AG04449 (cell line): Measurements from ENCODE around the gene LGALS3BP.

Experiments used
- CTCF ChIA-PET: fragments of 350-600 bp; formaldehyde crosslinking; extraction: SDS; loops from one replicate; lab custom pipeline; 2021; ENCODE audit warnings: antibody characterized with exemption; lab: Yijun Ruan, JAX
- POLR2A ChIA-PET: fragments of 400-600, 350-600 bp; formaldehyde crosslinking; extraction: SDS; loops from one replicate; lab custom pipeline; 2020; ENCODE audit warnings: antibody characterized with exemption, inconsistent platforms; lab: Yijun Ruan, JAX
- DNase-seq: peaks from one replicate; pipeline ENCODE4 v3.0.0-alpha.2; 2010; ENCODE audit warnings: low read depth, low spot score
- H3K4me3 ChIP-seq: 2 replicates; pipeline ENCODE4 v1.5.1; 2011; ENCODE audit warnings: low read depth, mild to moderate bottlenecking, control low read depth, low read length
- TF ChIP-seq, protein P1 (sequence below): IDR thresholded peaks from one replicate; pipeline ENCODE4 v1.5.1; 2011; ENCODE audit warnings: mild to moderate bottlenecking, moderate library complexity, low read length, control low read depth, inconsistent platforms; ENCODE audit not compliant: insufficient read depth; ENCODE audit errors: missing control alignments

The LGALS3BP gene

DNA sequence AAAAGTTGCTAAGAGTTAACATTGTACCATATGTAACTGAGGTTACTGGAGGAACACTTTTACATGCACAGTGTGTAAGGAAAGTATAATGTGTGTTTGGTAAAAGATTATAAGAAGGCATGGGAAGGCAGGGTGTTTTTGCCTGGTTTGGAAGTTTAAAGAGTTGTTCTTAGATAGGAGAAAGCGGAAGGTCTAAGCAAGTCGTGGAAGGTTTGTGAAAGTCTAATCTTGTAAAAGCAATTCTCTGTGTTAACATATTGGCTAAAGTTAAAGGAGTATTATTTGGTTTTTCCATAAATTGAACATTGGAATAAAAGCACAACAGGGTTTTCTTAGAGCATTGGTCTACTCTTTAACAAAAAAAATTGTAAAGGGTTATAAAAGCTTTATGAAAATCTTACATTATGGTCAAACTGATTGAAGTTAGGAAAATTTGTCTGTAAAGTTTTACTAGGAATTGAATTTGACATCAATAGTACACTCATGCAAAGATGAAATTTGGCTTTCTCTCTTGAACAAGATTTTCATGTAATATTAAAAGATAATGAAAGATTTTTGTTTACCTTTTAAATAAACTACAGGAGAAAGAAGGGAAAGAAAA lies 34.5 kb upstream of the LGALS3BP start:
- DNase-seq = no peak
- TF ChIP-seq, protein P1, sequence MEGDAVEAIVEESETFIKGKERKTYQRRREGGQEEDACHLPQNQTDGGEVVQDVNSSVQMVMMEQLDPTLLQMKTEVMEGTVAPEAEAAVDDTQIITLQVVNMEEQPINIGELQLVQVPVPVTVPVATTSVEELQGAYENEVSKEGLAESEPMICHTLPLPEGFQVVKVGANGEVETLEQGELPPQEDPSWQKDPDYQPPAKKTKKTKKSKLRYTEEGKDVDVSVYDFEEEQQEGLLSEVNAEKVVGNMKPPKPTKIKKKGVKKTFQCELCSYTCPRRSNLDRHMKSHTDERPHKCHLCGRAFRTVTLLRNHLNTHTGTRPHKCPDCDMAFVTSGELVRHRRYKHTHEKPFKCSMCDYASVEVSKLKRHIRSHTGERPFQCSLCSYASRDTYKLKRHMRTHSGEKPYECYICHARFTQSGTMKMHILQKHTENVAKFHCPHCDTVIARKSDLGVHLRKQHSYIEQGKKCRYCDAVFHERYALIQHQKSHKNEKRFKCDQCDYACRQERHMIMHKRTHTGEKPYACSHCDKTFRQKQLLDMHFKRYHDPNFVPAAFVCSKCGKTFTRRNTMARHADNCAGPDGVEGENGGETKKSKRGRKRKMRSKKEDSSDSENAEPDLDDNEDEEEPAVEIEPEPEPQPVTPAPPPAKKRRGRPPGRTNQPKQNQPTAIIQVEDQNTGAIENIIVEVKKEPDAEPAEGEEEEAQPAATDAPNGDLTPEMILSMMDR = no peak
- ChIA-PET CTCF (interaction anchor here (0.6 to 11.5 kb wide), 7 partner anchors 9 to 377 kb away, joined by 3 to 160 read pairs (median 6); no protein-coding TSS in a partner anchor), POLR2A (no interaction called here)
- no peak overlapping the region for H3K4me3 ChIP-seq

DNA sequence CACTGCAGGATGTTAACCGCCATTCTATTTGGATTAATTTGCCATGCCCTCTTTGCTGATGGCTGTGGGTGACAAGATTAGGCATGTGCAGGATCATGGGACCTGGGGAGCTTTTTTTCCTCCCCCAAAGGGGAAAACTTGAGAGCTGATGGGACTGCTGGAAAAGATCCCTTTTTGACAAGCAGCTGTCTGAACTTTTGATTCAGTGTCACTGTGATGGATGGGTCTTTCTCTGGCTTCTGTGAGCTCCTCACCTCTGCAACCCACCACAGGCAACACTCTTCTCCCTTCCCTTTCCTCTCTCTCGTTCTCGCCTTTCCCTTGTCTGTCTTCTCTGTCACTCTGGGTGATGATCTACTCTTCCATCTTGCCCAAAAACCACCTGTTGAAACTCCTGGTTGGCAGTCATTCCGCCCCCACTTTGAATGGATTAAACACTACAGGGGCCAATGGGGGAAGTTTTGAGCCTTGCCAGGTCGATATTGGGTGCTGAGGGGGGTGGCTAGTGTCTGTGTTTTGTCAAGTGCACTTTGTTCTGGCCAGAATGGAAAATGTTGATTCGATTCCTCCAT lies 32.9 kb upstream of the LGALS3BP start:
- TF ChIP-seq, protein P1 = no peak
- ChIA-PET CTCF (interaction anchor here (1.5 to 11.5 kb wide), 3 partner anchors 23 to 70 kb away, joined by 4 to 160 read pairs (median 22); no protein-coding TSS in a partner anchor), POLR2A (no interaction called here)
- H3K4me3 ChIP-seq = no peak overlapping the region
- DNase-seq = no peak

DNA sequence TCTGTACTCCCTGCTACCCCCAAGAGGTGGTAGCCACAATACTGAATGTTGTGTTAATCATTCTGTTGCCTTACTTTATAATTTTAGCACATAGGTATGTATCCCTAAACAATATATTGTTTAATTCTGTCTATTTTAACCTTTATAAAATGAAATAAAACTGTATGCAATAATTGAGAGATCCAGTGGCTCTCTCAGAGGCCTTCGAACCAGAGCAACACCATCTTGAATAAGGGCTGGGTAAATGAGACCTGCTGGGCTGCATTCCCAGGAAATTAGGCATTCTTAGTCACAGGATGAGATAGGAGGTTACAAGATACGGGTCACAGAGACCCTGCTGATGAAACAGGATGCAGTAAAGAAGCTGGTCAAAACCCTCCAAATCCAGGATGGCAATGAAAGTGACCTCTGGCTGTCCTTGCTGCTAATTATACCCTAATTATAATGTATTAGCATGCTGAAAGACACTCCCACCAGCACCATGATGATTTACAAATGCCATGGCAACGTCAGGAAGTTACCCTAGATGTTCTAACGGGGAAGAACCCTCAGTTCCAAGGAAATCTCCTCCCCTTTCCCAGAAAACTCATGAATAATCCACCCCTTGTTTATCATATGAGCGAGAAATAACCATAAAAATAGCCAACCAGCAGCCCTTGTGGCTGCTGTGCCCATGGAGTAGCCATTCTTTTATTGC lies 31.9 kb upstream of the LGALS3BP start:
- TF ChIP-seq, protein P1 = no peak
- no peak for DNase-seq
- CTCF ChIA-PET = interaction anchor here (1.5 kb wide), 1 partner anchor 71 kb away, joined by 4 read pairs; no protein-coding TSS in a partner anchor
- POLR2A ChIA-PET = no interaction called here
- no peak overlapping the region for H3K4me3 ChIP-seq

DNA sequence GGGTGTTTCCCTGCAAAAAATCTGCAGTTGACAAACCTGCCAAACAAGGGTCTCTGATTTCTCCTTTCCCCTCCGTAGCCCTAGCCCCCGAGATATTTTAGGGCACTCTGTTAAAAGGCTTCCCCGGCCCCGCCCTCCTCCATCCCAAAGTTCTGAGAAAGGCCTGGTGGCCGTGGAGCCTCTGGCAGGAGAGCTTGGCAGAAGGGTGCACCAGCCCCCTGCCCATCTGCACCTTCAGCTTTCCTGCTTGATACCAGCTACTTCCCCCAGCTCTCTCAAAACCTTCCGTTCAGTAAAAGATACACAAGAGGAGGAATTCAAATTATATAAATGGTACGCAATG lies 30.6 kb upstream of the LGALS3BP start:
- ChIA-PET CTCF (interaction anchor here (1.4 kb wide), 1 partner anchor 35 kb away, joined by 3 read pairs; no protein-coding TSS in a partner anchor), POLR2A (interaction anchor here (0.7 kb wide), 1 partner anchor 19 kb away, joined by 3 read pairs; no protein-coding TSS in a partner anchor)
- TF ChIP-seq, protein P1 = no peak
- H3K4me3 ChIP-seq = peak overlapping the region; percentile 99
- DNase-seq = no peak

DNA sequence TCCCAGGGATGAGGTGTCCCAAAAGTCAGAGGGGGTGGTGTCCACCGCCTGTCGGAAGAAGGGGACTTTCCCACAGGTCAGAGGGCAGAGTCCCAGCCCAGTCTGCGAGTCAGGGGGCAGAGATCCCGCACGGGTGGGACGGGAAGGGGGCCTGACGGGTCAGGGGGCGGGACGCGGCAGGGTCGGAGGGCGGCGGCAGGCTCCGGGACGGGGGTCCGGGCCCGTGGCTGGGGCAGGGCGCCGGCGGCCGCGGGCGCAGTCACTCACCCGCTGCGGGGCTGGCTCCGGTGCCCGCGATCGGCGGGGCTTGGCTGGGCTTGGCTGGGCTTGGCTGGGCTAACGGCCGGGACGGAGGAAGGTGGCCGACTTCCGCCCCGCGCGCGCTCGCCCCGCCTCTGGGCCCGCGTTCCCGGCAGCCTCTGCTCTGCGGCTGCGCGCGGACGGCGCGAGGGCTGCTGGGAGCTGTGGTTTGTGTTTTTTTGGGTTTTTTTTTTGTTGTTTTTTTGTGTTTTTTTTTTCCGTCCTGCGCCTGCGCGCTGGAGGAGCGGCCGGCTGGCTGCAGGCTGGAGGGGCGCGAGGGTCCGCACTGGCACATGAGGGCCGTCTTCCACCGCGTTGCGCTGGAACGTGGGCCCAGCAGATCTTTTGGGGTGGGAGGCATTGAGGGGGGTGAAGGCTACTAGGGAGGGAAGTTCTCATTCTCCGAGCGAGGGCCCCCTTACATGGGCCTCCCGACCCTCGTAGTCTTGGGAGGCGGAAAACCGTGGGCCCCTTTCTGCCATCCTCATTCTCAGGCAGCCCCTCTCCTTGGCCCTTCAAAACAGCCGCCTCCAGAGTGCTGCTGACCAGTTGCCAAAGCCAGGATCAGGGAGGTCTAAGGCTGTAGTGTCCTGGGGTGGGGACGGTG lies 29.9 kb upstream of the LGALS3BP start, which contains the start of gene CANT1:
Gene CANT1 (minus strand): TSS at position 368 of the 907 bp plus-strand sequence. CDS start 12,142 bp downstream, outside the sequence.
- ChIA-PET POLR2A (interaction anchor here (0.7 kb wide), 1 partner anchor 18 kb away, joined by 3 read pairs; no protein-coding TSS in a partner anchor), CTCF (interaction anchor here (1.4 kb wide), 1 partner anchor 36 kb away, joined by 3 read pairs; no protein-coding TSS in a partner anchor)
- TF ChIP-seq, protein P1 = no peak
- peak; percentile 7 for DNase-seq
- H3K4me3 ChIP-seq = peak within 1 kb of the TSS; percentile 99
